ENCODE data around the gene TMOD1.
A peak's percentile ranks its signal among the peaks of the same experiment; 100 is the strongest.
"Not testable (repeated sequence)": the region's sequence is repeated elsewhere in the genome, so short reads cannot be mapped to it uniquely, and the experiment has no call there.

Gene TMOD1

GRCh38 chr9:97601228-97601898, 99.9 kb downstream of the TMOD1 start:
- no peak overlapping the region for H3K27ac ChIP-seq
- no peak for TF ChIP-seq ZFX (IDR thresholded peaks at IDR 0.05; ENCODE audit: borderline replicate concordance)

- TF ChIP-seq ZFX (IDR thresholded peaks at IDR 0.05; ENCODE audit: borderline replicate concordance) (no peak), CTCF (IDR thresholded peaks at IDR 0.05) (no peak)
- no peak overlapping the region for H3K27ac ChIP-seq
These were observed 101.0 kb downstream of the TMOD1 start for GRCh38 chr9:97602430-97602829.

- no peak for TF ChIP-seq CTCF (IDR thresholded peaks at IDR 0.05)
- TF ChIP-seq ZFX (IDR thresholded peaks at IDR 0.05; ENCODE audit: borderline replicate concordance) = no peak
These were observed 103.6 kb downstream of the TMOD1 start for GRCh38 chr9:97604901-97605645.

GRCh38 chr9:97615439-97616072, 114.1 kb downstream of the TMOD1 start:
- TF ChIP-seq ZFX (IDR thresholded peaks at IDR 0.05; ENCODE audit: borderline replicate concordance) (no peak), CTCF (IDR thresholded peaks at IDR 0.05) (peak; percentile 87)
- H3K27ac ChIP-seq = no peak overlapping the region

More at GRCh38 chr9:97604901-97605645, 103.6 kb downstream of the TMOD1 start:
- no peak overlapping the region for H3K27ac ChIP-seq

GRCh38 chr9:97617939-97618416, 116.5 kb downstream of the TMOD1 start:
- H3K27ac ChIP-seq = no peak overlapping the region
- TF ChIP-seq CTCF (IDR thresholded peaks at IDR 0.05) = no peak
- no peak for TF ChIP-seq ZFX (IDR thresholded peaks at IDR 0.05; ENCODE audit: borderline replicate concordance)

- H3K27ac ChIP-seq = not testable (repeated sequence)
These were observed 118.6 kb downstream of the TMOD1 start for GRCh38 chr9:97620063-97620462.

GRCh38 chr9:97622483-97622882, 121.0 kb downstream of the TMOD1 start:
- not testable (repeated sequence) for H3K27ac ChIP-seq

GRCh38 chr9:97623946-97624345, 122.5 kb downstream of the TMOD1 start:
- TF ChIP-seq CTCF (IDR thresholded peaks at IDR 0.05) (no peak), ZFX (IDR thresholded peaks at IDR 0.05; ENCODE audit: borderline replicate concordance) (no peak)
- H3K27ac ChIP-seq = no peak overlapping the region

Data from 22Rv1 (cell line).